ENCODE measurements around the gene MPG.
A peak's percentile ranks its signal among the peaks of the same experiment; 100 is the strongest.

Gene MPG

DNA sequence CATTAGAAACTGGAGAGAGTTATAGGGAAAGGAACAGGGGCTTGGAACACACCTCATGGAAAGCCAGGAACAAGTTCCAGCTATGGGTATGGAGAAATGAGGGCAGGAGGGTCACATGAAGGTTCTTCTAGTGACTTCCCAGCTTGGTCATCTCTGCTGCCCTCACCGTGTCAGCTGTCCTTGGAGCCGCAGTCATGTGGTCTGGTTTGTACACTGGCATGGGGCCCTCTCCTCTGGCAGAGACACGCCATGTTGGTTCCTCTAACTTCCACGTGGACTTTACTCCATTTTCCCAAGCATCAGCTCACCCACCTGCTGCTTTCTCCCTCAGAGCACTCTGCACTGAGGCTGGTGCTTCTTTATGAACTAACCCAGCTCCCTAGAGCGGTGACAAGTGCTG lies 26.3 kb downstream of the MPG start:
- H3K4me3 ChIP-seq (ENCODE audit: control insufficient read depth, low read depth, low read length), result no peak overlapping the region
- TF ChIP-seq, protein P1, sequence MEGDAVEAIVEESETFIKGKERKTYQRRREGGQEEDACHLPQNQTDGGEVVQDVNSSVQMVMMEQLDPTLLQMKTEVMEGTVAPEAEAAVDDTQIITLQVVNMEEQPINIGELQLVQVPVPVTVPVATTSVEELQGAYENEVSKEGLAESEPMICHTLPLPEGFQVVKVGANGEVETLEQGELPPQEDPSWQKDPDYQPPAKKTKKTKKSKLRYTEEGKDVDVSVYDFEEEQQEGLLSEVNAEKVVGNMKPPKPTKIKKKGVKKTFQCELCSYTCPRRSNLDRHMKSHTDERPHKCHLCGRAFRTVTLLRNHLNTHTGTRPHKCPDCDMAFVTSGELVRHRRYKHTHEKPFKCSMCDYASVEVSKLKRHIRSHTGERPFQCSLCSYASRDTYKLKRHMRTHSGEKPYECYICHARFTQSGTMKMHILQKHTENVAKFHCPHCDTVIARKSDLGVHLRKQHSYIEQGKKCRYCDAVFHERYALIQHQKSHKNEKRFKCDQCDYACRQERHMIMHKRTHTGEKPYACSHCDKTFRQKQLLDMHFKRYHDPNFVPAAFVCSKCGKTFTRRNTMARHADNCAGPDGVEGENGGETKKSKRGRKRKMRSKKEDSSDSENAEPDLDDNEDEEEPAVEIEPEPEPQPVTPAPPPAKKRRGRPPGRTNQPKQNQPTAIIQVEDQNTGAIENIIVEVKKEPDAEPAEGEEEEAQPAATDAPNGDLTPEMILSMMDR (conservative IDR thresholded peaks at IDR 0.05; ENCODE audit: control insufficient read depth, insufficient read depth, low read depth, low read length), result no peak
- DNase-seq (ENCODE audit: low read depth), result no peak

DNA sequence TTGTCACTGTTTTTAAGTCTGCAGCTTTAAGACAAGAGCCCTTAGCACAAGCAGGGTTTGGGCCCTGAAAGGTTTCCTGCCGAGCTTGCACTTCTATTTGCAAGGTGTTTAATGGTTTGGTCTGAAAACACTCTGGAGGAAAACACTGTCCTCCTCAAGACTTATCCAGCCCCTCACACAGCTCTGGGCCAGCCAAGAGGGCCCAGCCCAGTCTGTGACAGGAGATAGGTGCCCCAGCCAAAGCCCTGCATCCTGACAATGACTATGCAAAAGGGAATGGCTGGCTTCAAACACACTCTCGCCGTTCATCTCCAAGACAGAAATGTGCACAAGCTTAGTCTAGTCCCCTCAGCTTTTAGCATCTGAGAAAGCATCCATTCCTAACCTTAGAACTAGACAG lies 26.9 kb downstream of the MPG start:
- TF ChIP-seq, protein P1 (conservative IDR thresholded peaks at IDR 0.05; ENCODE audit: control insufficient read depth, insufficient read depth, low read depth, low read length), result no peak
- H3K4me3 ChIP-seq (ENCODE audit: control insufficient read depth, low read depth, low read length), result no peak overlapping the region
- no peak for DNase-seq (ENCODE audit: low read depth)

DNA sequence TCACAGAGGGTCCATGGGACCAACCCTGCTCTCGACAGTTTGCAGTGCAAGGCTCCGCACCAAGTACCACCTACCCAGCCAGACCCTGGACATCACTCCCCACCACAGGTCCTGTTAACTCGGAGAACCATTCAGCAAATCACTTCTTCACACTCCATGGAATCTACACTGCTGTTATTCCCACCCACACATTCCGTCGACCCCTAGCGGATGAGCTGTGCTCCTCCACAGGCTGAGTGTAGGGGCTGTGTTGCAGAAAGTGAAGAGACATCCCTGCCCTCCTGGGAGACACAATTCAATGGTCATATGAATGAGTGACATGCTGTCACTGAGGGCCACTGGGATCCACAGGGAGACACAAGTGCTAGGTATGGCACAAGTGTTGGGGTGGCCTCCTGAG lies 27.5 kb downstream of the MPG start:
- DNase-seq (ENCODE audit: low read depth), result no peak
- TF ChIP-seq, protein P1 (conservative IDR thresholded peaks at IDR 0.05; ENCODE audit: control insufficient read depth, insufficient read depth, low read depth, low read length), result no peak
- H3K4me3 ChIP-seq (ENCODE audit: control insufficient read depth, low read depth, low read length), result no peak overlapping the region

DNA sequence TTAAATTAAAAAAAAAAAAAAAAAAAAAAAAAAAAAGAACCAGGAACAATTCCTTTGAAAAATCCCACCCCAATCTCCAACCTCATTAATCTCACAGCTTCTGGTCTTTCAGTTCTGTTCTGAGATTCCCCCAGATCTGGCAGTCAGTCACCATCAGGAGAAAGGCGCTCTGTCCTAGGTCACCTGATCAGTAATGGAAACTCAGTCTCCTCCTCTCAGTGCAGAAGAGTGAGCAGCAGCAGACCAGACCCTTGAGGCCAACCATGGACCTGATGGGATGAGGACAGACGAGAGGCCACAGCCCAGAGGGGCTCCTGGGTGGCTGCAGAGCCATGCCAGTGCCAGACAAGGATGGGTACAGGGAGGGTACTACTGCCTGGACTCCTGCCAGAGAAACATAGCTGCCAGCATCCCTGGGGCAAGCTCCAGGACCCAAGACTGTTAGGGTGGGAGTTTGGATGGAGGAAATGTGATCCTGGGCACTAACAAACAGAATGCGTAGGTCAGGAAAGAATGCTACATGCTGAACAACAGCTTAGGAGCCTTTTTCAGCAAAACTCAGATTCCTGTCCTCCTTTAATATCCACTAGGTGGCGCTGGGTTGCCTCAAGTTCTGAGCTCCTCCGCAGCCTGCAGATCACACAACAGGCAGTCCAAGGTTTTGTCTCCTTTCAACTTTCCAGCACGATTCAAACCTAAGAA lies 28.7 kb downstream of the MPG start:
- DNase-seq (ENCODE audit: low read depth), result peak; percentile 84
- TF ChIP-seq, protein P1 (conservative IDR thresholded peaks at IDR 0.05; ENCODE audit: control insufficient read depth, insufficient read depth, low read depth, low read length), result peak; percentile 86
- H3K4me3 ChIP-seq (ENCODE audit: control insufficient read depth, low read depth, low read length), result no peak overlapping the region

DNA sequence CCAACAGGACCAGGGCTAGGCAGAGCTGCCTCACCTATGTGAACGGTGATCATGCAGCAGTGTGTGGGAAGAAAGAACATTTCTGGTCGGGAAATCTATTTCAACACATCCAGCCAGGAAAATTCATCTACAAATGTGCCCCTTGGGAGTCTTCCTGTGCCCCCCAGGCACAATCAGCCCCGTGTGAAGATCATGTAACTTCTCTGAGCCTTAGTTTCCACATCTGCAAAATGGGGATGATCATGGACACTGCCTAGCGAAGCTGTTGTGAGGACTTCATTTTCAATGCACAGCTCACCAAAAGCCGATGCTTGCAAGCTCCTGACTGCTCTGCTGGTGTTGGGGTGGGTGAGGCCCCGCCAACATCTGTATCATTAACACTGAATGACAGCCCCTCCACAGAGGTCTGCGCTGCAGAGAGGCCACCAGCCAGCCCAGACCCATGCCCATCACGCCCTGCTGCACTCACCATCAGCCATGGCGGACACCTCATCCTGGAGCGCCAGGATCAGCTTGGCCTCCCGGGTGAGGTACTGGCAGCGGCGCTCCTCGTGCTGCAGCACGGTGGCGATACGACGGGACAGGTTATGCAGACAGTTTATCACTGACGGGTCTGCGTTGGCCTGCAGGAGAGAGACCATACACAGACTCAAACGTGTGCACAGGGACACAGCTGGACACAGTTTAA lies 34.3 kb downstream of the MPG start:
- H3K4me3 ChIP-seq (ENCODE audit: control insufficient read depth, low read depth, low read length), result no peak overlapping the region
- no peak for DNase-seq (ENCODE audit: low read depth)
- TF ChIP-seq, protein P1 (conservative IDR thresholded peaks at IDR 0.05; ENCODE audit: control insufficient read depth, insufficient read depth, low read depth, low read length), result no peak

DNA sequence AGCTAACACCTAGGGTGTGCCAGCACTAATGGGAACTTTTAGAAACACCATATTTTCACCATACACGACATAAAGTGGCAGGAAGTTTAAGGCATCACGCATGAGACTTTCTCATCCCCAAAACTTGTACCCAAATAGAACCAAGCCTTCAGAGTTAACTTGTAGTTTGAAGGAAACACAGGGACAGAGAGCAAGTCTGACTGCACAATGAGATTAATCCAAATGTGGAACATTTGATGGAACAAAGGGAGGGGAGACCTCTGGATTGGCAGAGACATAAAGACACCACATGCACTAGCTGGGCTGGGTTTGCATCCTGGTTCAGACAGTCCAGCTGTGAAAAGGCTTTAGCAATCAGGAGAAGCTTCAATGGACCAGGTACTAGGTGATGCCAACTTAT lies 36.3 kb downstream of the MPG start:
- TF ChIP-seq, protein P1 (conservative IDR thresholded peaks at IDR 0.05; ENCODE audit: control insufficient read depth, insufficient read depth, low read depth, low read length), result no peak
- no peak for DNase-seq (ENCODE audit: low read depth)
- H3K4me3 ChIP-seq (ENCODE audit: control insufficient read depth, low read depth, low read length), result no peak overlapping the region
